IMR-90 (cell line): Measurements from ENCODE around the gene PRF1. TPM values are rescaled to one million over a fixed set of nuclear protein-coding genes. Genes with fewer than 3 reads are reported as not detected.

Experiments used
- ATAC-seq: fragments of 200-7000 bp; cut with Tn5 transposase; 2 replicates; pipeline ENCODE4 v1.9.1; 2020; ENCODE audit warnings: low read depth, mild to moderate bottlenecking, moderate library complexity
- BruUV-seq: library from RNA; stranded (reverse); fragments of 400-500 nt; replicated peaks from 2 replicates; lab custom pipeline; 2021; lab: Mats Ljungman, UMichigan
- CTCF ChIA-PET: fragments of 300-600 bp; formaldehyde crosslinking; extraction: SDS; loops from one replicate; lab custom pipeline; 2021; ENCODE audit warnings: antibody characterized with exemption; lab: Yijun Ruan, JAX
- POLR2A ChIA-PET: fragments of 300-600 bp; sonication (Branson Sonifier 250); formaldehyde crosslinking; loops from one replicate; lab custom pipeline; 2022; ENCODE audit warnings: antibody characterized with exemption; ENCODE audit not compliant: unreplicated experiment; lab: Charles Lee
- DNase-seq: peaks from one replicate; pipeline ENCODE4 v3.0.0; 2013
- H2AFZ ChIP-seq: replicated peaks from 2 replicates; pipeline ENCODE3; 2013; ENCODE audit warnings: low read length, mild to moderate bottlenecking; ENCODE audit not compliant: poor library complexity
- H2AK5ac ChIP-seq: 2 replicates; pipeline ENCODE4 v1.6.1; 2013; ENCODE audit warnings: low read depth, low read length, inconsistent platforms
- H2AK9ac ChIP-seq: replicated peaks from 2 replicates; pipeline ENCODE3; 2013; ENCODE audit warnings: mild to moderate bottlenecking, low read depth, low read length, moderate library complexity; ENCODE audit not compliant: poor library complexity
- H2BK120ac ChIP-seq: 2 replicates; pipeline ENCODE4 v1.6.1; 2013; ENCODE audit warnings: low read depth, low read length, inconsistent platforms
- H2BK15ac ChIP-seq: 3 replicates; pipeline ENCODE4 v1.6.1; 2013; ENCODE audit warnings: low read depth, low read length, inconsistent platforms
- H2BK20ac ChIP-seq: 2 replicates; pipeline ENCODE4 v1.6.1; 2013; ENCODE audit warnings: low read depth, mild to moderate bottlenecking, inconsistent platforms, low read length, moderate library complexity
- H2BK5ac ChIP-seq: 2 replicates; pipeline ENCODE4 v1.6.1; 2013; ENCODE audit warnings: mild to moderate bottlenecking, low read depth, low read length, inconsistent platforms; ENCODE audit not compliant: poor library complexity, severe bottlenecking
- H3K14ac ChIP-seq: replicated peaks from 2 replicates; pipeline ENCODE4 v1.6.1; 2013; ENCODE audit warnings: low read depth, low read length, inconsistent platforms
- H3K18ac ChIP-seq: 2 replicates; pipeline ENCODE4 v1.6.1; 2013; ENCODE audit warnings: low read depth, low read length, control low read depth
- H3K23ac ChIP-seq: 2 replicates; pipeline ENCODE4 v1.6.1; 2013; ENCODE audit warnings: low read depth, low read length, inconsistent platforms
- H3K27ac ChIP-seq: 2 replicates; pipeline ENCODE4 v1.5.1; 2013; ENCODE audit warnings: mild to moderate bottlenecking, control low read depth, low read length; ENCODE audit not compliant: insufficient read depth
- H3K27me3 ChIP-seq: 2 replicates; pipeline ENCODE4 v1.6.1; 2013; ENCODE audit warnings: low read length; ENCODE audit not compliant: control insufficient read depth, insufficient read depth
- H3K36me3 ChIP-seq: 2 replicates; pipeline ENCODE4 v1.6.1; 2013; ENCODE audit warnings: low read length, mixed read lengths; ENCODE audit not compliant: control insufficient read depth, insufficient read depth
- H3K4ac ChIP-seq: 2 replicates; pipeline ENCODE4 v1.6.1; 2013; ENCODE audit warnings: low read depth, low read length, inconsistent platforms
- H3K4me1 ChIP-seq: 2 replicates; pipeline ENCODE4 v1.6.1; 2013; ENCODE audit warnings: low read length, mixed read lengths; ENCODE audit not compliant: control insufficient read depth, insufficient read depth
- H3K4me2 ChIP-seq: 2 replicates; pipeline ENCODE4 v1.6.1; 2013; ENCODE audit warnings: low read depth, mild to moderate bottlenecking, control low read depth, low read length, moderate library complexity
- H3K4me3 ChIP-seq: 2 replicates; pipeline ENCODE4 v1.5.1; 2013; ENCODE audit warnings: low read depth, mild to moderate bottlenecking, control low read depth, low read length, moderate library complexity; ENCODE audit not compliant: insufficient read depth
- H3K56ac ChIP-seq: 2 replicates; pipeline ENCODE4 v1.6.1; 2013; ENCODE audit warnings: low read length, inconsistent platforms; ENCODE audit not compliant: insufficient read depth; ENCODE audit errors: extremely low read depth
- H3K79me1 ChIP-seq, 2 experiments: 2 replicates each; pipeline ENCODE4 v1.6.1; 2013; ENCODE audit warnings: low read length in 2 of 2, inconsistent platforms in 1 of 2, low read depth in 1 of 2
- H3K9ac ChIP-seq: 2 replicates; pipeline ENCODE4 v1.6.1; 2013; ENCODE audit warnings: low read depth, low read length, control low read depth
- H3K9me1 ChIP-seq: 2 replicates; pipeline ENCODE4 v1.6.1; 2013; ENCODE audit warnings: low read length, inconsistent platforms; ENCODE audit not compliant: insufficient read depth
- H3K9me3 ChIP-seq: 2 replicates; pipeline ENCODE4 v1.6.1; 2013; ENCODE audit warnings: low read length; ENCODE audit not compliant: control insufficient read depth, insufficient read depth
- H4K20me1 ChIP-seq: 2 replicates; pipeline ENCODE4 v1.6.1; 2013; ENCODE audit warnings: low read length, inconsistent platforms; ENCODE audit not compliant: insufficient read depth
- H4K5ac ChIP-seq: 2 replicates; pipeline ENCODE4 v1.6.1; 2013; ENCODE audit warnings: mild to moderate bottlenecking, low read depth, low read length, control low read depth
- H4K8ac ChIP-seq, 2 experiments: 2 replicates each; pipeline ENCODE4 v1.6.1; 2013; ENCODE audit warnings: low read depth in 2 of 2, low read length in 2 of 2, control low read depth in 1 of 2, inconsistent platforms in 1 of 2
- H4K91ac ChIP-seq: 2 replicates; pipeline ENCODE4 v1.6.1; 2013; ENCODE audit warnings: low read depth, low read length, inconsistent platforms; ENCODE audit not compliant: insufficient read depth
- RAD21 ChIP-seq: IDR thresholded peaks from 2 replicates; pipeline ENCODE4 v1.6.1; 2012; ENCODE audit warnings: low read length, improper control_type of control experiment
- WGBS, 2 experiments: methylation state at CpG; one replicate each; pipeline versions ENCODE4 v1.1.5 to v1.1.7; 2013; ENCODE audit warnings: missing lambda C conversion rate in 2 of 2; ENCODE audit not compliant: insufficient read length in 1 of 2; ENCODE audit errors: extremely low coverage in 2 of 2; 5-methylcytosine and 5-hydroxymethylcytosine counted together
- dilution Hi-C: fragments of 300-500 bp; cut with HindIII; formaldehyde crosslinking; loops from one replicate; pipeline ENCODE4 v1.14.3; 2018; ENCODE audit warnings: low sequenced_read_pairs; ENCODE audit not compliant: unreplicated experiment
- in situ Hi-C: fragments of 300-500 bp; cut with MboI; formaldehyde crosslinking; loops from 3 replicates; pipeline ENCODE4 v1.14.3; 2019; ENCODE audit warnings: low sequenced_read_pairs, inconsistent platforms, mixed read lengths
- intact Hi-C: fragments of 100-400 bp; cut with micrococcal nuclease; formaldehyde crosslinking; loops from 2 replicates; pipeline ENCODE4 v1.10.0; 2022
- polyA plus RNA-seq, 3 experiments: library from polyadenylated mRNA; depleted of rRNA; stranded (reverse); fragments of >200 nt; gene quantifications; 2 replicates each; pipeline ENCODE4 v1.2.3, GENCODE V29; 2012; ENCODE audit warnings: low replicate concordance in 1 of 3
- total RNA-seq: library from RNA; depleted of rRNA; stranded (reverse); fragments of >200 nt; gene quantifications from 2 replicates; pipeline ENCODE4 v1.2.3, GENCODE V29; 2012
- TF ChIP-seq, protein P1 (sequence below): fragments of 150-350 bp; IDR thresholded peaks from 2 replicates; pipeline ENCODE4 v1.6.1; 2016; ENCODE audit warnings: low read depth, mild to moderate bottlenecking, low read length, moderate library complexity, borderline replicate concordance
- TF ChIP-seq, protein P2 (sequence below): fragments of 150-350 bp; IDR thresholded peaks from 2 replicates; pipeline ENCODE4 v1.6.1; 2017; ENCODE audit warnings: mild to moderate bottlenecking, antibody characterized with exemption, low read length, low read depth

PRF1 gene
- total and polyA plus RNA-seq, 2 of the 4 experiments (the other 2 are of a cell fraction), result not detected

DNA sequence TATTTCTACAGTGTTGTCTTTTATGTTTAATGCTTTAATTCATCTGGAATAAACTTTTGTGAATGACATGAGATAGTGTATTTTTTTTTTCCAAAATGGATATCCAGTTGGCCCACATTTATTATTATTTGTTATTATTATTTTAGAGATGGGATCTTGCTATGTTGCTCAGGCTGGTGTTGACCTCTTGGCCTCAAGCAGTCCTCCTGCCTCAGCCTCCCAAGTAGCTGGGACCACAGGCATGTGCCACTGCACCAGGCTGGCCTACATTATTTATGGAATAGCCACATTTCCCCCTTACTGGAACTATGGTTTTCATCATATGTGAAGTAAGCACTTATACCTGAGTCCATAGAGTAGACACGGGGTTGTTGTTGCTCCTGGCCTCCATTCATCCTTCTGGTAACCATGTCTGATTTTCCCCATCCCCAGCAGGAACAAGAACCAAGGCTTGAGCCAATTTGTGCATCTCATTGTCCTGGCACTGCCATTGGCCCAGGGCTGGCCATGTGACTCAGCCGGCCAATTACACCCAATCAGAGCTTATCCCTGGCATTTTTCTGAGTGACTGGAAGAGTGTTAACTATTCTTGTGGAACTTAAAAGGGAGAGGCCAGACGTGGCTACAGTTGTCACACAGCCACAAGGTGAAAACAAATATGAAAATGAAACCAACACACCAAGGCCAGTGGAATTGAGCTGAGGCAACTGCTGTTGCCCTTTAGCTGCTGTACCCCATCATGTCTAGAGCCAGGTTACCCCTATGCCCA is 23.1 kb downstream of the PRF1 start:
- no peak for ATAC-seq
- Histone ChIP-seq H3K14ac (no peak overlapping the region), H2AK5ac (no peak overlapping the region), H3K9me3 (no peaks in the 10 kb centered on the region), H3K27ac (no peak overlapping the region), H2AK9ac (no peak overlapping the region), H2BK20ac (no peak overlapping the region), H3K23ac (no peak overlapping the region), H3K79me1 (no peaks in the 10 kb centered on the region), H3K27me3 (peaks cover 7% of the 10 kb centered on the region), H3K9ac (no peak overlapping the region), H4K20me1 (no peaks in the 10 kb centered on the region), H2BK5ac (no peak overlapping the region), H3K4ac (no peak overlapping the region), H3K4me3 (no peak overlapping the region), H4K5ac (no peak overlapping the region), H2BK15ac (no peak overlapping the region), H4K91ac (no peak overlapping the region), H3K56ac (no peak overlapping the region), H2BK120ac (no peak overlapping the region), H3K36me3 (no peaks in the 10 kb centered on the region), H4K8ac (no peak overlapping the region), H3K18ac (no peak overlapping the region), H2AFZ (peak overlapping the region; percentile 27), H3K4me2 (no peak overlapping the region), H3K9me1 (0 out of 2 replicates have a peak, but pooled peaks cover 3% of the 10 kb centered on the region), H3K4me1 (0 out of 2 replicates have a peak, but pooled peaks cover 2% of the 10 kb centered on the region)
- POLR2A ChIA-PET, result interaction anchor here (0.5 kb wide), 1 partner anchor 19 kb away, joined by 5 read pairs; no protein-coding TSS in a partner anchor
- intact Hi-C loops, result no loop called here
- no peak for DNase-seq
- CTCF ChIA-PET, result no interaction called here
- BruUV-seq, result no TSS peak
- WGBS, 2 experiments, result 60% methylated on average over 1 of the region's 3 CpGs; no CpG with 5 or more reads in 1 of the 2 experiments
- in situ Hi-C loops, result no loop called here
- dilution Hi-C loops, result no loop called here
- TF ChIP-seq, protein P1, sequence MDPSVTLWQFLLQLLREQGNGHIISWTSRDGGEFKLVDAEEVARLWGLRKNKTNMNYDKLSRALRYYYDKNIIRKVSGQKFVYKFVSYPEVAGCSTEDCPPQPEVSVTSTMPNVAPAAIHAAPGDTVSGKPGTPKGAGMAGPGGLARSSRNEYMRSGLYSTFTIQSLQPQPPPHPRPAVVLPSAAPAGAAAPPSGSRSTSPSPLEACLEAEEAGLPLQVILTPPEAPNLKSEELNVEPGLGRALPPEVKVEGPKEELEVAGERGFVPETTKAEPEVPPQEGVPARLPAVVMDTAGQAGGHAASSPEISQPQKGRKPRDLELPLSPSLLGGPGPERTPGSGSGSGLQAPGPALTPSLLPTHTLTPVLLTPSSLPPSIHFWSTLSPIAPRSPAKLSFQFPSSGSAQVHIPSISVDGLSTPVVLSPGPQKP, result no peak
- TF ChIP-seq RAD21, result no peak
- TF ChIP-seq, protein P2, sequence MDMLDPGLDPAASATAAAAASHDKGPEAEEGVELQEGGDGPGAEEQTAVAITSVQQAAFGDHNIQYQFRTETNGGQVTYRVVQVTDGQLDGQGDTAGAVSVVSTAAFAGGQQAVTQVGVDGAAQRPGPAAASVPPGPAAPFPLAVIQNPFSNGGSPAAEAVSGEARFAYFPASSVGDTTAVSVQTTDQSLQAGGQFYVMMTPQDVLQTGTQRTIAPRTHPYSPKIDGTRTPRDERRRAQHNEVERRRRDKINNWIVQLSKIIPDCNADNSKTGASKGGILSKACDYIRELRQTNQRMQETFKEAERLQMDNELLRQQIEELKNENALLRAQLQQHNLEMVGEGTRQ, result peak; percentile 67
